NCI-H2227 (cell line): ENCODE measurements around the gene PDGFB.

Experiments
- DNase-seq: peaks from one replicate; lab custom pipeline; 2025; ENCODE audit not compliant: unreplicated experiment; lab: John Stamatoyannopoulos, UW

Gene PDGFB

DNA sequence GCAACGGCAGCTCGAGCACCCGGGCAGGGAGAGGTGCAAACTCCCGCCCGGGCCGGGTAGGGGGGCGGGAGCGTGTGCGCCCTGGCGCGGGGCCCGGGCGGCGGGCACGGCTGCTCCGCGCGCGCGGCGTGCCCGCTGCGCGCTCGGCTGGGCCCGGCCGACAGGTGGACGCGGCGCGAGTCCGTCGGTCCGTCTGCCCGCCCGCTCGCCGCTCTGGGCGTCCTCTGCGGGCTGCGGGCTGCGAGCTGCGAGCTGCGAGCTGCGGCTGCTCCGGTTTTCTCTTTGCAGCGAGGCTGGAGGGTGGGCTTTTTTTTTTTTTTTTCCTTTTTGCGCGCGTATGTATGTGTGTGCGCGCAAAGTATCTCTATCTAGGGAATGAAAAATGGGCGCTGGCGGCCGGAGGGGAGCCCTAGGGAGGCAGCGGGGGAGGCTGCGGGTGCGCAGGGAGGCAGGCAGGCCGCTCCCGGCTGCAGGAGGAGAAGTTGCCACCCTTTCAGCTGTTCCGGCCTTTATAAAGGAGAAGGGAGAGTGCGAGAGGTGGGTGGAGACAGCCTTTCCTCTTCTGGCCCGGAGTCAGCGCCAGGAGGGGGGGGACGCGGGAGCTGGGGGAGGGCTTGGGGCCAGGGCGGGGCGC is at the start of gene PDGFB:
TSS of gene PDGFB (minus strand) at position 487 of the 634 bp plus-strand sequence. CDS start 1,019 bp downstream, outside the sequence.
- peak; percentile 36 for DNase-seq

DNA sequence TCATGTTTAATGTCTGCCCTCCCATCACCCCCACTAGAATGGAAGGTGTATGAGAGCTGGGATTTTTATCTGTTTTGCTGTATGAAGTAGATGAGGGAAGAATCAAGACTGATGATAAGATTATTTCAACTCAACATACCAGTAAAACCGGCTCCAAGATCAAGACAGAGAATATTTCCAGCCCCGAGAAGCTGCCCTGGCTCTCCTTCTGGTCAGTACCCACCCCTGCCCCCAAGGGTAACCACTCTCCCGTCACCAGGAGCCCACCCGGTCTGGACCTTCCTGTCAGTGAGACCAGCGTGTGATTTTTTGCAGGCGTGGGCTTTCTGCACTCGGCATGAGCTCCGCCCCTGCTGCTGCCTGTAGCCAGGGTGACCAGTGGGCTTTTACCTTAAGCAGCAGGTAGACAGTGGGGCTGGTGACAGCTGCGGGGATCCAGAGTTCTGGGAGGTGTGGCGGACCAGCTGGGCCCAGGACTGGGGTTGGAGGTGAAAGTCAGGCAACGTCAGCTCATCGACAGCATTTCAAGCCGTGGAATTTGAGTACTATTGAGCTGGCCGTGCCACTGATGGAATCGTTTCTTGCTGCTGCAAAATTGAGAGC is 49.1 kb upstream of the PDGFB start:
- no peak for DNase-seq

DNA sequence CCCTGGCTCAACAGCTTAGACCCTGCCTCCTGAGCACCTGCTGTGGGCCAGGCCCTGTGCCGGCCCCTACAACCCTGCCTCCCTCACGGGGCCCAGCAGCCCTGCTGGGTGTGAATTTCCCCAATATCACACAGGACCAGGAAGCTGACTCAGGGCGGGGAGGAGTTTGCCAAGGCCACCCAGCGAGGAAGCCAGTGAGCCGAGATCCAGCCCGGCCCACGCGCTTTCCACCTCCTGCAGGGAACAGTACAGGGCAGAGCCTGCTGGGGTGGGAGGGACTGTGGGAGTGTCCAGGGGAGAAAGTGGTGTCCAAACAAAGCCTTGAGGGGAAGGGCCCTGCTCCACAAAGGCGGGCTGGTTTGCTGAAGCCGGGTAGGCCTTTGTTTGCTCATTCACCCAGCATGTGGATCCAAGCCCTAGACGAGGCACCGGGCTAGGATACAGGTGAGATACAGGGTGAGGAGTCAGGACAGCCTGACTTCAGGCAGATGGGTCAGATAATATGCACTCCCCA is 47.8 kb upstream of the PDGFB start:
- DNase-seq, result peak; percentile 25

DNA sequence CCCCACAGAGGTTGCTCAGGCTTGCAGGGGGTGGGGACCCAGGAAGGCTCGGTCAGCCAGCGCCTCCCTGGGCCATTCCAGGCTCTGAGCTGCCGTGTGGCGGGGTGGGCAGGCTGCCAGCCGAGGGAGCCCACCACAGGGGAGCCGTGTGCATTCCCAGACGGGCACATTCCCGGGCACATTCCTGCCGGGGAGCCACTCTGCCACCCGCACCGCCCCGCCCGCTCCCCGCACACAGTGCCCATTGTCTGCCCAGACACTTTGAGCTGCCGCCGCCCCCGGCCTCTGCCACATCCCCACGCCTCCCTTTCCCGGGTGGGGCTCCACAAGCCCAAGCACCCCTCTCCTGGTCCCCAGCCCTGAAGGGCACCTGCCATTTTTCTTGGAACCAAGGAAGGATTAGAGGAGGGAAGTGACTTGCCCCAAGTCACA is 47.3 kb upstream of the PDGFB start:
- DNase-seq, result no peak

DNA sequence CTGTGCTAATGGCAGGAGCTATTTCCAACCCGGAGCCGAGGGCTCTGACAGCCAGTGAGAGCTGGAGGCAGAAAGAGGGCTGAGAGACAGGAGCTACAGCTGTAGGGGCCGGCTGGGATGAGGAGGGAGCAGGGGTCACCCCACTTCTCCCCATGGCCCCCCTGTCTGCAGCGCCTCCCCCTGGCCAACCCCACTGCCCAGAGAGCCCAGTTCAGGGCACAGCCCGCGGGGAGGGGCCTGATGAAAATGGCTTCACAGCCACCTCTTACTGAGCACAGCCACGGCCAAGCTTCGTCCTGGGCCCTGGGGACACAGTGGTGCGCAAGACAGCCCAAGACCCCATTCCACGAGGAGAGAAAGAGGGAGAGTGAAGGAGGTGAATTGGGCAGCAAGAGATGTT is 46.7 kb upstream of the PDGFB start:
- no peak for DNase-seq

DNA sequence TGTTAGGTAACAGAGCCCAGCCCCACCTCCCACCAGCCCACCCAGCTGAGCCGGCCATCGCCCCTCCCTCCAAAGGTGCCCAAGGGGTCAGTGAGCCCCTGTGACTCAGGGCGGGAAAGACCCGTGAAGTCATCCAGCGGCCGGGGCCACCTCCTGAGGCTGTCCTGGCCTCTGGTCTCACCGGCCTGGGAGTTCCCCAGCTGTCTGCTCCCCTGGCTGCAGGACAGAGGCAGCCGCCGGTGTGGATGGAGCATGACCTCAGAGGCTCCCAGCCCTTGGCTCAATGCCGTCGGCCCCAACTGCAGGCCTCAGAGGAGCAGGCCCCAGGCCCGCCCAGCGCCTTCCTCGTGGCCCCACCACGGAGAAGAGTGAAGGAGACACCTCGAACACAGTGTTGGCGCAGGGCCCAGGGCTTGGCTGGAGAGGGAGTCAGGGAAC is 46.0 kb upstream of the PDGFB start:
- no peak for DNase-seq

DNA sequence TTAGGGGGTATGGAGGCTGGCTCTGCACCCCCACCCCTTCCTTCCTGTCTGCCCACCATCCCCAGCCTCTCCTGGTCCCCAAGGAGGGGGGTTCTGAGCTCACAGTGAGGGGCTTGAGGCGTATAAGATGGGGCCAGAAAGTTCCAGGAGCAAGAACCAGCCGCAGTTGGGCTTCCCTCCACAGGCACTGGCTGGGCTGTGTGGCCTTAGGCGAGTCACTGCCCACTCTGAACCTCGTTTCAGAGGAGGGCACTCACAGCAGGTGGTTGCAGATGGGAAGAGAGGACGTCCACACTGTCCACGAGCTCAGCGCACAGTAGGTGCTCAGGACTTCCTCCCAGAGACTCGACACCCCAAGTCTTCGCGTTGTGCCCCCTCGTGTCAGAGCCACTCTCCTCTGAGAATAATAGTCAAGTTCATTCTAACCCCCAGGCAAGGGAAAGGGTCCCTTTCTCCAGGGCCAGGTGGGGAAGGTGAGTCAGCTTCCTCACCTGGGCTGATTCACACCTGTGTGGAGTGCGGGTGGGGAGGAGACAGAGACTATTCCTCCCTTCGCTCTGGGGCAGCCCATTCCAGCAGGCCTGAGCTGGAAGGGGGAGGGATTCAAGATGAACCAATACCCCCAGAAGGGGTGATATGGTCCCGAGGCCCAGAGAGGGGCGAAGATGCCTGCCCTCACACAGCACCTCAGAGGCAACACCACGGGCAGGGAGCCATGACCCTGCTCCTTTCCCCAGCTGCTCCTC is 45.4 kb upstream of the PDGFB start:
- DNase-seq, result no peak

DNA sequence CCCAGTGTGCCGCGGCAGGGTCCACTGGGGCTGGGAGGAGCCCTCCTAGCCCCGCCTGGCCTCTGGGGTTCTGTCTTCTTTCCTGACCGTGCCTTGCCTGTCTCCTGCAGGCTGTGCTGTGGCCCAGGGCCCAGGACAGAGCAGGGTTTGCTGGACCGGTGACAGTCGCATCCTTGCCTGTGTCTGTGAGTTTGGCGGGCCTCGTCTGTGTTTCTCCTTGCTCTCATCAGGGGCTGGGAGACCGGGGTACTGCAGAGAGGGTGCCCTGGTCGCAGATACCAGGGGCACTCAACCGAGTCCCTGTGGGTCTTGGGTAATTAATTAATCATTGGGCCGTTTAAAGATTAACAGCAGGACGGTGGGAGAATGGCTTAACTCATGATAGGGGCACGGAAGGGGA is 44.8 kb upstream of the PDGFB start:
- DNase-seq, result no peak

DNA sequence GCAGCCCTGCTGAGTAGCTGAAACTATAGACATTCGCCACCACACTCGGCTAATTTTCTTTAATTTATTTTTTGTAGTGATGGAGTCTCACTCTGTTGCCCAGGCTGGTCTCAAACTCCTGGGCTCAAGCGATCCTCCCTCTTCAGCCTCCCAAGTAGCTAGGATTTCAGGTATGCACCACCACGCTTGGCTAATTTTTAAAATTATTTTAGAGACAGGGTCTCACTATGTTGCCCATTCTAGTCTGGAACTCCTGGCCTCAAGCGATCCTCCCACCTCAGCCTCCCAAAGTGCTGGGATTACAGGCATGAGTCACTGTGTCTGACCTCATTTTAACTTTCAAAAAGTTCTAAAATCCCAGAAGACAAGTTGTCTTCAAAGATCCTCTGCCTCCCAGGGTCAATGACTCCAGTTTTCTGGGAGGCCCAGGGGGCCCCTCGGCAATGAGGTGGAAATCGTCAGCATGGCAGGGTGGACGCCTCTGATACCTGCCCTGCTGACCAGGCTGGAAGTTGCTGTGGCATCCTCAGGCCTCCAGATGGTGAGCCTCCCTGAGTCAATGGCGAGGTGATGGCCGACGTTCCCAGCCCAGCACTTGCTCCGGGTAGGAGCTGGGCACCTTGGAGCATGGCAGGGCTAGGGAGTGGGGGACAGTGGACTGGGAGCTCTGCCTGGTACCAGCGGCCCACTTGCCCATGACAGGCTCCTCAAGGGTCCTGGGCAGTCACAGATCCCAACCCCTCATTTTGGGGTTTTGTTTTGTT is 43.5 kb upstream of the PDGFB start:
- DNase-seq, result no peak

DNA sequence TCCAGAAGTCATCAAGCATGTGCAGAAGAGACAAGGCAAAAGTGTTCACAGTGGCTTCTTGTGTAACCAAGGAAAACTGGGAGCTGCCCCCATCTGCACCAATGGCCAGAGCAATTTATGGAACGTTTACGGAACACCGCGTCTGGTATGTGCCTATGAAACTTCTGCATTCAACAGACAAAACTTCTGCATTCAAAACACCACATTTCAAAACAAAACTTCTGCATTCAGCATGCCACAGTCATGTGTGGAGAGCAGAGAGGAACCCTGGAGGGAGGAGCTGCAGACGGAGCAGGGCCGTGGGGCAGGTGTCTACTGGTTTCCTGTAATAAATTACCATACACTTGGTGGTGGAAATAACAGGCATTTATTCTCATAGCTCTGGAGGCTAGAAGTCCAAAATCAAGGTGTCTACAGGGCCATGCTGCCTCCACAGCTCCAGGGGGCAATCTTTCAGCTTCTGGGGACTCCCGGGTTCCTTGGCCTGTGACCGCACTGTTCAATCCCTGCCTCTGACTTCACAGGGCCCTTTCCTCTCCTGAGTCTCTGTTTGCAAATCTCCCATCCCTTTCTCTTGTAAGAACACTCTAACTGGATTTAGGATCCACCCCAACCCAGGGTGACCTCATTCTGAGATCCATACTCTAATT is 42.4 kb upstream of the PDGFB start:
- DNase-seq, result no peak

DNA sequence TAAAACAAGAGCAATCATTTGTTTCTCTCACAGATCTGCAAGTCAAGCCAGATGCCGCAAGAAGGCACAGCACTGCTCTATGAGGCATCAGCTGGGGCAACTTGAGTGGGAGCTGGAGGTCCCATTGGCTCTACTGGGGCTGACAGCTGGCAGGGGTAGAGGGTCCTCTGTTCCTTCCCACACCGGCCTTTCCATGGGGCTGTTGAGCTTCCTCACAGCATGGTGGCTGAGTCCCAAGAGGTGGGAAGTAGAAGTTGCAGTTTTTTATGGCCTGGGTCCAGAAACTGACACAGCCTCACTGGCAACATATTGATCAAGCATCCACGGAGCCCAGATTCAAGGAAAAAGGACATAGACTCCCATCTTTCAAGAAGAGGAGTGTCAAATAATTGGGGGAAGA is 40.2 kb upstream of the PDGFB start:
- DNase-seq, result no peak

DNA sequence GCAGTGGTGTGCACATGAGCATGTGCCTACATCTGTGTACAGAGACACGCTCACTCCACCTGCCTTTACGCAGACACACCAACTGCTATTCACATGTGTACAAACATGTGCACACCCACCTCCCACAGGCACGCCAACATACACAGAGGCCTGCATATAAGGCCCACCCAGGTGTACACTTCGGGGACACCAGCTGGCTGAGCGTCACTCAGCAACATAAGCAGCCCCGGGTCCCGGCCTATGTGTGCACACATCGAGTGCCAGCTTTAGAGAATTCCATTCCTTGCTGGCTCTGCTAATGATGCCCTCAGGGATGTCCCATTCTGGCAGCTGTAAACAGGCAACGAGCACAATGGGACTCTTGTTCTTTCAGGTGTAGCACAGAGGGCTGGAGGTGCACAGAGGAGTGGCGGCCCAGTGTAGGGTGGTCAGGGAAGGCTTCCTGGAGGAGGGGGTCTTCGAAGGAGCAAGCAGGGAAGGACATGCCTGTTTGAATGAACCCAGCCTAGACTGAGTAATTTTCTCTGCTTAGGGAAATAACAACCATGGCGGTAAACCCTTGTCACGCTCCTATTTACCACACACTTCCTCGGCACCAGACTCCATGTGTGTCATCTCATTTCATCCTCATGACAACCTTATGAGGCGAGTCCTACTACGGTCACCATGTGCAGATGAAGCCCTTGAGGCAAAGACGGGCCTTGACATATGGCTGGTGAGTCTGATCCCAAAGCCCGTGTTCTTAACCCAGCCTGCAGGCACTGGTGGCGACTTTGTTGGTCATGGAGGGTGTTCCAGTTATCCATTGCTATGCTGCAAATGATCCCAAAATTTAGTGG is 39.6 kb upstream of the PDGFB start:
- DNase-seq, result no peak

DNA sequence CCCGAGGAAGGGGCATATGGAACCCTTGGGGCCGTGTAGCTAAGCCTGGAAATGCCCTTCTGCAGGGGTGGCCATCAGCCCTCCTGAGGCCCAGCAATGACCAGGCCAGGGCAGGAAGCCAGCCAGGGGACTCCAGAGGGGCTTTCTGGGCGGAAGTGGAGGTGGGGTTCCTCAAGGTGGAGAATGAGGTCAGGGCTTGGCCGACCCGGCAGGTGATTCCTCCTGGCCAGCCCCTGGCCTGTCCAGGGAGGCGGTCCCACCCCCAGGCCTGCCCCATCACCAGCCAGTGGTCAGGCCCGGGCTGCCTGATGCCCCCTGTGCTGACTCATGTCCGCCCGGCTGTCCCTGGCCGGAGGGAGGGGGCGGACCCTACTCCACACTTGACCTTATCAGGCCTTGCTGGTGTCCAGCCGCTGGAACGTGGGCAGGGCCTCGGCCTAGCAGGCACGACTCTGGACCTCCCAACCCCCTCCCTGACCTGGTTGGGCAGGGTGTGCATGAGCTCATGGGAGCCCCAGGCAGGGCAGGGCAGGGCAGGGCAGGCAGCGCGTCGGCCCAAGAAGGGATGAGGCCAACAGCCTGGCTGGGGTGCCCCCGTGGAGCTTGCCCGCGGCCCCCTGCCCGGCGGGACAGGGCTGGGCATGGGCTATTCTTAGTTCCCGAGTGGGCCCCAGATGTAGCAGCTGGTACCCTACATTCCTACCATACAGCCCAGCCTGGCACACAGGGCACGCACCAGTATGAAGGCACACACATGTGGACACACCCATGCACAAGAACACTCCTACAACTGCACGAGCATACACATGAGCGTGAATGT is 38.8 kb upstream of the PDGFB start:
- no peak for DNase-seq

DNA sequence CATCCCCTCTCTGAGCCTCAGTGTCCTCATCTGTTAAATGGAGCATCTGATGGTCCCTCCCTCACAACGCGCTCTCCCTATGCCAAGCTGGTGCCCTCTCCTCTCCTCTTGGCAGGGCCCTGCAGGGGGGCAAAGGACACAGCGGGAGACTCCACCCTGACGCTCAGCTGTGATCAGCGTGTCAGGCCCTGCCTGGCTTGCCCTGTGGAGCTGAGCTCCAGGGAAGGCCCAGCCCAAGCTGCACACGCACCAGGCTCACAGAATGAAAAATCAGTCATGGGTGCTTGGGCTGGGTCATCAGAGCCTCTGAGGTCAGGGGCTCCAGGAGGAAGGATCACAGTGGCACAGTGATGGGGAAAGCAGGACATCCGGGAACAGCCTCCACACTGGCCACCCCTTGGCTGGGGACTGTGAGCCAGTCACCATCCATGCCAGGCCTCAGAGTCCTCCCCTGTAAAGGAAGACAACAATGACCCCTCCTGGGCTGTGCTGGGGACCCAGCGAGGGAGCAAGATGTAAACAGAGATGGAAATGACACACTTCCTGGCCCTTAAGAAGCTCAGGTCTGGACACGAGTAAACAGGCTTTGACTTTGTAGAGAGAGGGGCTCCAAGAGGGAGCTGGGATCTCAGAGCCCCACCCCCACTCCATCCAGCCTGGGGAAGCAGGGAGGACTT is 38.0 kb upstream of the PDGFB start:
- DNase-seq, result no peak

DNA sequence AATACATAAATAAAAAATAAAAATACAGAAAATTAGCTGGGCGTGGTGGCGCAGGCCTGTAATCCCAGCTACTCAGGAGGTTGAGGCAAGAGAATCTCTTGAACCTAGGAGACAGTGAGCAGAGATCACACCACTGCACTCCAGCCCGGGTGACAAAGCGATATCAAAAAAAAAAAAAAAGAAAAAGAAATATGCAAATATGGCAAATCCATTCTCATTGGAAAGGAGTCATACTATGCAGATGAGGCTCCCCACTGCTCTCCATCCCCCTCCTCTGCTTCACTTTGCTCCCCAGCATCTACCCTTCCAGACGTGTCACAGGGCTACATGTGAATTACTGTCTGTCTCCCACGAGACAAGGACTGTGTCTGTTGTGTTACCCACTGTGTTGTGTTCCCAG is 36.3 kb upstream of the PDGFB start:
- DNase-seq, result no peak

DNA sequence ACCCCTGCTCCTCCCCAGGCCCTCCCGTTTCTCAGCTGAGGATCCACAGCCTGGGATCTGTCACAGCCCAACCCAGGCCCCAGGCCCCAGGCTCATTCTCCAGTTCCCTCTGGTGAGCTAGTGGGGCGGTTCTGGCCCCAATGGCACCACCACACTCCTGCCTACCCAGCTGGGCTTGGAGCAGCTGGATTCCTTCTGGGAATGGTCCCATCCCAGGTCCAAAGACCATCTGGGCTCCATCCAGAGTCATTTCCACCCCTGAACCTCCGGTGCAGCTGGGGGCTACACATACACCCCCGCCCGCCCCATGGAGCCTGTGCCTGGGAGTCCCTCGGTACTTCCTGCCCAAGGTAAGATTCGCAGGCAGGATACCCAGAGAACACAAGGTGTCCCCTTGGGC is 35.5 kb upstream of the PDGFB start:
- DNase-seq, result no peak

DNA sequence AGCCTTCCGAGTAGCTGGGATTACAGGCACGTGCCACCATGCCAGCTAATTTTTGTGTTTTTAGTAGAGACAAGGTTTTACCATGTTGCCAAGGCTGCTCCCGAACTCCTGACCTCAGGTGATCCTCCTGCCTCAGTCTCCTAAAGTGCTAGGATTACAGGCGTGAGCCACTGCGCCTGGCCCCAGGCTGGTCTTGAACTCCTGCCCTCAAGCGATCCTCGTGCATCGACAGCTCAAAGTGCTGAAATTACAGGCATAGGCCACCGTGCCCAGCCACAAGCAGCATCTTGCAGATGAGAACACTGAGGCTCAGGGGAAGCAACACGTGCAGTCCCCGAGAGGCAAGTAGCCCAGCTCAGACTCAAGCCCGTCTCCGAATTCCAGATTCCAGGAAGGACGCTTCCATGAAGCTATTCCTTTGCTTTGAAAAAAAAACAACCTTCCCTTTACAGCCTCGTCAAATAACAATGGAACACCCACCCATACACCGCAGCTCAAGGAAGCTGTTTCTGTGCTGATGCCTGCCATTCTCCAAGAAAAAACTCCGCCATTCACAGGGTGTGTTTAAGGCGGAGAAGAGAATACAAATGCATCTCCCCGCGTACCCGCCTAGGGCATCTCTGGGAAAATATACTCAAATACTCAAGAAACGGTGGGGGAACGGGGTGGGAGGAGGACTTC is 34.5 kb upstream of the PDGFB start:
- no peak for DNase-seq

DNA sequence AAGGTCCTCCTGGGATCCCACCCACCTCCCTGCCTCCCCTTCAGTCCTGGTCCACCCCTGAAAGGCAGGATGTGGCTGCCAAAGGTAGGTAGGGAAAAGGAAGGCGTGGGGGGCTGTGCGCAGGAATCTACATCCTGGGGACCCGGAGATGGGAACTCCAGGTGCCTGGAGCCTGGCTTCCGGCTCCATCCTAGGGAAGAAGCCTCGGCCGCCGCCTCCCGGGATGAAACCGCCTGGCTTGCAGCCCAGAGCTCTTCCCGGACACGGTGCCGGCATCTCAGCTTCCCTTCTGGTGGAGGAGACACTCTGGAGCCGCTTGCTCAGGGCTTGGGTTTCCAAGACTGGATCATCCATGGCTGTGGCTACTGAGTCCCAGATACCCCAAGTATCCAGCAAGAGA is 33.3 kb upstream of the PDGFB start:
- no peak for DNase-seq
